Activated CD4-positive, alpha-beta T cell treated with anti-CD3 and anti-CD28 coated beads, Interleukin-2, amount 10 ng/mL, durations not matched to agents 7 days and 5 days (primary cell): ENCODE results near the gene AGGF1. TPM values are rescaled to one million over a fixed set of nuclear protein-coding genes. Genes with fewer than 3 reads are reported as not detected.
A peak's percentile ranks its signal among the peaks of the same experiment; 100 is the strongest.
"Not testable (repeated sequence)": the region's sequence is repeated elsewhere in the genome, so short reads cannot be mapped to it uniquely, and the experiment has no call there.

Experiments
- CTCF ChIA-PET: fragments of 350-600 bp; sonication (Branson Sonifier 250); formaldehyde crosslinking; loops from one replicate; lab custom pipeline; 2021; ENCODE audit warnings: antibody characterized with exemption; lab: Charles Lee
- POLR2A ChIA-PET: fragments of 350-600 bp; sonication (Branson Sonifier 250); formaldehyde crosslinking; loops from one replicate; lab custom pipeline; 2021; ENCODE audit warnings: antibody characterized with exemption; lab: Charles Lee
- DNase-seq: peaks from one replicate; pipeline ENCODE4 v3.0.0-alpha.2; 2020
- H3K27ac Mint-ChIP-seq: one replicate; pipeline ENCODE4 v1.8.0; 2021; ENCODE audit warnings: mild to moderate bottlenecking, moderate library complexity, mixed read lengths
- H3K27me3 Mint-ChIP-seq: one replicate; pipeline ENCODE4 v1.8.0; 2021; ENCODE audit warnings: mixed read lengths
- H3K36me3 Mint-ChIP-seq: one replicate; pipeline ENCODE4 v1.8.0; 2021; ENCODE audit warnings: low read depth, mixed read lengths
- H3K4me1 Mint-ChIP-seq: one replicate; pipeline ENCODE4 v1.8.0; 2021; ENCODE audit warnings: mixed read lengths
- H3K4me3 Mint-ChIP-seq: one replicate; pipeline ENCODE4 v1.8.0; 2021; ENCODE audit warnings: mild to moderate bottlenecking, moderate library complexity, mixed read lengths
- H3K9me3 Mint-ChIP-seq: one replicate; pipeline ENCODE4 v1.8.0; 2021; ENCODE audit warnings: mixed read lengths
- total RNA-seq, 2 experiments: library from RNA; stranded (reverse); gene quantifications; one replicate each; pipeline ENCODE4 v1.2.3, GENCODE V29; 2021

Gene AGGF1
- total RNA-seq, 2 experiments from 2014 or later: 27.6 to 28.9 TPM

- CTCF ChIA-PET: interaction anchor here (0.6 kb wide), 1 partner anchor 873 kb away, joined by 4 read pairs; no protein-coding TSS in a partner anchor
- Mint-ChIP-seq H3K9me3 (no peaks in the 10 kb centered on the region), H3K27ac (no peak overlapping the region), H3K27me3 (peaks cover 1% of the 10 kb centered on the region), H3K4me1 (peaks cover 4% of the 10 kb centered on the region), H3K36me3 (no peaks in the 10 kb centered on the region), H3K4me3 (no peak overlapping the region)
- no peak for DNase-seq
- POLR2A ChIA-PET: no interaction called here
Measured at GRCh38 chr5:77080905-77081304, 50.7 kb downstream of the AGGF1 start.

DNA sequence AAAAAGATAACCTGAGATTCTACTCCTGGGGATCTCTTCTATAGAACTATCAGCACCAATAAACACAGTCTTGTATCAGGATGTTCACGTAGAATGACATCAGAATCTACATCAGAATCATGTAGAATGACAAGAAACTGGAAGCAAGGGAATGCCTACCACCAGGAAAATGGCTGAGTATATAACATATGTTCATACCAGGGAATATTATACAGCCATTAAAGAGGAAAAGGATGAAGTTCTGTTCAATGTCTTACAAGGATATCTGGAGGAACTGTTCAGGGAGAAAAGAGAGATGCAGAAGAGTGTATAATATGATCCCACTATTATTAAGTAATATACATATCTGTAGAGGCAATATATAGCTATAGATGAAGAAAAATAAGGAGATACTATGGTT lies 52.1 kb downstream of the AGGF1 start:
- H3K4me1 Mint-ChIP-seq: peaks cover 9% of the 10 kb centered on the region
- no peak overlapping the region for H3K4me3 Mint-ChIP-seq
- peaks cover 4% of the 10 kb centered on the region for H3K27me3 Mint-ChIP-seq
- H3K36me3 Mint-ChIP-seq: no peaks in the 10 kb centered on the region
- ChIA-PET POLR2A (no interaction called here), CTCF (no interaction called here)
- H3K27ac Mint-ChIP-seq: no peak overlapping the region
- no peaks in the 10 kb centered on the region for H3K9me3 Mint-ChIP-seq
- DNase-seq: no peak

DNA sequence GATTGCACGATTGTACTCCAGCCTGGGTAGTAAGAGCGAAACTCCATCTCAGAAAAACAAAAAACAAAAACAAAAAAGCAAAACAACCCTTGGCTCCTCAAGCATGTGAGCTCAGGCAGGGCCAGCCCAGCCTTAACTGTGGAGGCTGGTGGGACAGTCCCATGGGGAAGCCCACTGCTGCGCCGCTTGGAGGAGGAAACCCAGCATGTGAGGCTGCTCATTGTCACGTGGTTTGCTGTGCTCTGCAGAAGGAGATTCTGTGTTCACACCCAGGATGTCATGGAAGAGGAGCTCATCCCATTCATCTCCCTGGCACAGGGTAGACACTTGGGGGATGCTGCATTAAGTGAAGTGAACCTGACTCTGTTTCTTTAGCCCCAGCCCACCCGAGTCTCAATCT lies 52.9 kb downstream of the AGGF1 start:
- H3K27me3 Mint-ChIP-seq: peaks cover 9% of the 10 kb centered on the region
- no peak overlapping the region for H3K4me3 Mint-ChIP-seq
- POLR2A ChIA-PET: no interaction called here
- no peak for DNase-seq
- H3K4me1 Mint-ChIP-seq: peaks cover 14% of the 10 kb centered on the region
- CTCF ChIA-PET: interaction anchor here (0.6 kb wide), 1 partner anchor 1973 kb away, joined by 3 read pairs; no protein-coding TSS in a partner anchor
- H3K36me3 Mint-ChIP-seq: no peaks in the 10 kb centered on the region
- no peaks in the 10 kb centered on the region for H3K9me3 Mint-ChIP-seq
- no peak overlapping the region for H3K27ac Mint-ChIP-seq

GRCh38 chr5:77086368-77086688 lies 56.1 kb downstream of the AGGF1 start:
- no peaks in the 10 kb centered on the region for H3K36me3 Mint-ChIP-seq
- peaks cover 11% of the 10 kb centered on the region for H3K27me3 Mint-ChIP-seq
- no peaks in the 10 kb centered on the region for H3K9me3 Mint-ChIP-seq
- CTCF ChIA-PET: interaction anchor here (1.0 to 4.3 kb wide), 2 partner anchors 9 to 759 kb away, joined by 5 to 16 read pairs; no protein-coding TSS in a partner anchor
- H3K27ac Mint-ChIP-seq: no peak overlapping the region
- H3K4me1 Mint-ChIP-seq: peaks cover 14% of the 10 kb centered on the region
- POLR2A ChIA-PET: no interaction called here
- H3K4me3 Mint-ChIP-seq: peak overlapping the region; percentile 80
- no peak for DNase-seq

DNA sequence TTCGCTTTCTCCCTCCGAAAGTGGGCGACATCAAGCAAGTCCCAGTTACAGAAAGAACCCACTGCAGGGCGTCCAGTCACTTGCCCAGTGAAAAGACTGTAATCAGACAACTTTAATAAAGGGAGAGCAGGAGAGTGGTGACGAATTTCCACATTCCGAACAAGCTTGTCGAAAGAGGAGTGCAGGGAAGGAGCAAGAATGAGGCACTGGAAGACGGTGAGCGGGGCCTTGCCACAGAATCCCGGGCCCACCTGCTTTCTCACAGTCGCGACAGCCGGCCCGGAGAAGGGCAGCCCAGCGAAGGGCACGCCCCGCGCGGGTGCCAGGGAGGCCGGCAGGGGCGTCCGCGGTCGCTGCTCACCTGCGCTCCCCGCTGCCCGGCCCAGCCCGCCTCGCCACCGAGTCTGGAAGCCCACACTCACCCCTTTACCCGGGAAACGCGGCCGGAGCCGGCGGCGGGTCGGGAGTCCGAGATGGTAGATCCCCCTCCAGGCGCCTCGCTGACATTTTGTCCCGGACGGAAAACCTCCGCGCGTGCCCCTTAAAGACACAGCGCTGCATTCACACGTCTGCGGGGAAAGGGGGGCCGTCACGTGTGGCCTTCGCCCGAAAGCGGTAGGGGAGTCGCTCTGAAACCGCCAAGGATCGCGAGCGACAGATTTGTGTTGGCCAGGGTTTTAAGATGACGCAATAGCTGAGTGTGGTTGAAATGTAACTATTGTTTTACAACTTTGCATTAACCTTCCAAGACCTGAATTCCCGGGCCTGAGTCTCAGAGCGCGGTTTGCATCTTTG lies 56.7 kb downstream of the AGGF1 start, which contains the start of gene ZBED3:
ZBED3 (minus strand) TSS at position 597 of the 795 bp plus-strand sequence. CDS start 9,407 bp downstream, outside the sequence.
- POLR2A ChIA-PET: no interaction called here
- H3K9me3 Mint-ChIP-seq: no peaks in the 10 kb centered on the region
- peak within 1 kb of the TSS; percentile 80 for H3K4me3 Mint-ChIP-seq
- no peaks in the 10 kb centered on the region for H3K36me3 Mint-ChIP-seq
- CTCF ChIA-PET: interaction anchor here (4.3 kb wide), 1 partner anchor 10 kb away, joined by 16 read pairs; no protein-coding TSS in a partner anchor
- peak; percentile 54 for DNase-seq
- peaks cover 14% of the 10 kb centered on the region for H3K4me1 Mint-ChIP-seq
- peak within 1 kb of the TSS; percentile 52 for H3K27ac Mint-ChIP-seq
- peaks cover 11% of the 10 kb centered on the region for H3K27me3 Mint-ChIP-seq

- no peak for DNase-seq
- H3K4me3 Mint-ChIP-seq: peak overlapping the region; percentile 80
- ChIA-PET CTCF (interaction anchor here (4.3 kb wide), 1 partner anchor 10 kb away, joined by 16 read pairs; no protein-coding TSS in a partner anchor), POLR2A (no interaction called here)
- no peak overlapping the region for H3K27ac Mint-ChIP-seq
- H3K27me3 Mint-ChIP-seq: peaks cover 11% of the 10 kb centered on the region
- peaks cover 14% of the 10 kb centered on the region for H3K4me1 Mint-ChIP-seq
- no peaks in the 10 kb centered on the region for H3K36me3 Mint-ChIP-seq
- no peaks in the 10 kb centered on the region for H3K9me3 Mint-ChIP-seq
Measured at GRCh38 chr5:77087484-77088261, 57.5 kb downstream of the AGGF1 start.

- no peaks in the 10 kb centered on the region for H3K9me3 Mint-ChIP-seq
- no peaks in the 10 kb centered on the region for H3K4me1 Mint-ChIP-seq
- ChIA-PET CTCF (interaction anchor here (0.6 kb wide), 1 partner anchor 1047 kb away, joined by 3 read pairs; no protein-coding TSS in a partner anchor), POLR2A (no interaction called here)
- no peaks in the 10 kb centered on the region for H3K36me3 Mint-ChIP-seq
- no peaks in the 10 kb centered on the region for H3K27me3 Mint-ChIP-seq
- no peak overlapping the region for H3K4me3 Mint-ChIP-seq
- DNase-seq: no peak
- no peak overlapping the region for H3K27ac Mint-ChIP-seq
Measured at GRCh38 chr5:77095189-77095588, 65.0 kb downstream of the AGGF1 start.

GRCh38 chr5:77101298-77101697 lies 71.1 kb downstream of the AGGF1 start:
- no peaks in the 10 kb centered on the region for H3K36me3 Mint-ChIP-seq

GRCh38 chr5:77102549-77102948 lies 72.3 kb downstream of the AGGF1 start:
- CTCF ChIA-PET: no interaction called here

More at GRCh38 chr5:77101298-77101697, 71.1 kb downstream of the AGGF1 start:
- Mint-ChIP-seq H3K27me3 (no peaks in the 10 kb centered on the region), H3K4me3 (no peak overlapping the region), H3K27ac (no peak overlapping the region), H3K4me1 (no peaks in the 10 kb centered on the region), H3K9me3 (no peaks in the 10 kb centered on the region)
- ChIA-PET POLR2A (no interaction called here), CTCF (no interaction called here)
- DNase-seq: no peak

GRCh38 chr5:77103457-77103856 lies 73.3 kb downstream of the AGGF1 start:
- no peak overlapping the region for H3K27ac Mint-ChIP-seq
- H3K4me1 Mint-ChIP-seq: no peaks in the 10 kb centered on the region
- H3K36me3 Mint-ChIP-seq: no peaks in the 10 kb centered on the region
- no peak overlapping the region for H3K4me3 Mint-ChIP-seq
- no peaks in the 10 kb centered on the region for H3K27me3 Mint-ChIP-seq
- peaks cover 3% of the 10 kb centered on the region for H3K9me3 Mint-ChIP-seq
- POLR2A ChIA-PET: no interaction called here
- DNase-seq: no peak
- CTCF ChIA-PET: no interaction called here

More at GRCh38 chr5:77102549-77102948, 72.3 kb downstream of the AGGF1 start:
- POLR2A ChIA-PET: no interaction called here
- Mint-ChIP-seq H3K27me3 (no peaks in the 10 kb centered on the region), H3K36me3 (no peaks in the 10 kb centered on the region), H3K27ac (no peak overlapping the region), H3K4me1 (no peaks in the 10 kb centered on the region), H3K9me3 (peaks cover 3% of the 10 kb centered on the region), H3K4me3 (no peak overlapping the region)
- DNase-seq: no peak

DNA sequence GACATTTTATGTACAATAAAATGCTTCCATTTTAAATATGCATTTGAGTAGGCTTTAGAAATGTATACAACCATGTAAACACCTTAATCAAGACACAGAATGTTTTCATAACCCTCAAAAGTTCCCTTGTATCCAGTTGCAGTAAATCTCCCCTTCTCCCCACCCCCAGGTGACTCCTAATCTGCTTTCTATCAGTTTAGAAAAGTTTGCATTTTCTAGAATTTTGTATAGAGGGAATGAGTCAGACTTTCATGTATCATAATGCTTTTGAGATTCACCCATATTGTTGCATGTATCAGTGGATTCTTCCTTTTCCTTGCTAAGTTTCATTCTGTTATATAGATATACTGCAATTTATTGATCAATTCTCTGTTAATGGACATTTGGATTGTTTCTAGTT lies 74.6 kb downstream of the AGGF1 start:
- ChIA-PET CTCF (no interaction called here), POLR2A (no interaction called here)
- no peaks in the 10 kb centered on the region for H3K4me1 Mint-ChIP-seq
- H3K9me3 Mint-ChIP-seq: peaks cover 3% of the 10 kb centered on the region
- no peak overlapping the region for H3K4me3 Mint-ChIP-seq
- no peaks in the 10 kb centered on the region for H3K27me3 Mint-ChIP-seq
- no peak overlapping the region for H3K27ac Mint-ChIP-seq
- H3K36me3 Mint-ChIP-seq: no peaks in the 10 kb centered on the region
- no peak for DNase-seq

GRCh38 chr5:77107035-77107434 lies 76.8 kb downstream of the AGGF1 start:
- H3K4me3 Mint-ChIP-seq, H3K27ac Mint-ChIP-seq, H3K9me3 Mint-ChIP-seq, DNase-seq, POLR2A ChIA-PET, H3K4me1 Mint-ChIP-seq, H3K36me3 Mint-ChIP-seq, H3K27me3 Mint-ChIP-seq, CTCF ChIA-PET: not testable (repeated sequence)
